Inferior parietal cortex (tissue), 1 donor: ENCODE measurements around the gene MED1.
"Not testable (repeated sequence)": the region's sequence is repeated elsewhere in the genome, so short reads cannot be mapped to it uniquely, and the experiment has no call there.

Source experiments
- DNase-seq: peaks from one replicate; pipeline ENCODE4 v3.0.0-alpha.2; 2016; ENCODE audit errors: extremely low spot score

MED1 gene

GRCh38 chr17:39416141-39416540 lies 34.9 kb downstream of the MED1 start:
- DNase-seq, result no peak

- DNase-seq, result no peak
These were observed 40.8 kb downstream of the MED1 start for GRCh38 chr17:39410279-39410678.

GRCh38 chr17:39408360-39408759 lies 42.7 kb downstream of the MED1 start:
- no peak for DNase-seq

GRCh38 chr17:39406951-39407350 lies 44.1 kb downstream of the MED1 start:
- DNase-seq, result no peak

GRCh38 chr17:39405436-39405835 lies 45.6 kb downstream of the MED1 start:
- no peak for DNase-seq

- DNase-seq, result no peak
These were observed 46.3 kb downstream of the MED1 start for GRCh38 chr17:39404542-39405378.

- DNase-seq, result no peak
These were observed 48.0 kb downstream of the MED1 start for GRCh38 chr17:39402890-39403605.

- DNase-seq, result peak; percentile 94
These were observed 48.7 kb downstream of the MED1 start for GRCh38 chr17:39402244-39402889.

GRCh38 chr17:39401412-39402243 lies 49.4 kb downstream of the MED1 start, which contains the start of gene FBXL20:
Gene FBXL20 (minus strand): TSS chr17:39401626. CDS start chr17:39401402, 224 bp downstream.
- peak; percentile 88 for DNase-seq

GRCh38 chr17:39400547-39401411 lies 50.3 kb downstream of the MED1 start:
- no peak for DNase-seq

- no peak for DNase-seq
These were observed 51.3 kb downstream of the MED1 start for GRCh38 chr17:39399791-39400190.

GRCh38 chr17:39393736-39394135 lies 57.3 kb downstream of the MED1 start:
- DNase-seq, result no peak

- no peak for DNase-seq
These were observed 59.6 kb downstream of the MED1 start for GRCh38 chr17:39391448-39391847.

GRCh38 chr17:39385040-39385439 lies 66.0 kb downstream of the MED1 start:
- DNase-seq, result no peak

GRCh38 chr17:39380144-39380543 lies 70.9 kb downstream of the MED1 start:
- DNase-seq, result no peak

- no peak for DNase-seq
These were observed 74.6 kb downstream of the MED1 start for GRCh38 chr17:39376434-39376833.

GRCh38 chr17:39367805-39368204 lies 83.3 kb downstream of the MED1 start:
- DNase-seq, result not testable (repeated sequence)

- no peak for DNase-seq
These were observed 85.2 kb downstream of the MED1 start for GRCh38 chr17:39365872-39366271.

- no peak for DNase-seq
These were observed 85.8 kb downstream of the MED1 start for GRCh38 chr17:39365242-39365641.

GRCh38 chr17:39364236-39365025 lies 86.6 kb downstream of the MED1 start:
- DNase-seq, result no peak
